A549 (cell line): ENCODE measurements around the gene SAMD13.

ENCODE experiments used
- CBX2 ChIP-seq: fragments of 200-600 bp; sonication (generic); IDR thresholded peaks from 2 replicates; pipeline ENCODE4 v1.6.1; 2016; ENCODE audit warnings: low read depth, mild to moderate bottlenecking, borderline replicate concordance
- CEBPB ChIP-seq, 2 experiments: fragments of >200 bp in 1 of 2; sonication (Bioruptor Twin) in 1 of 2; formaldehyde crosslinking in 1 of 2; IDR thresholded peaks; 2 replicates each; pipeline ENCODE4 v1.6.1; 2012 to 2016
- CTCF ChIP-seq: fragments of >200 bp; sonication (Bioruptor Twin); formaldehyde crosslinking; IDR thresholded peaks from 3 replicates; pipeline ENCODE4 v1.5.1; 2016
- KDM1A ChIP-seq: fragments of 200-600 bp; sonication (generic); IDR thresholded peaks from 2 replicates; pipeline ENCODE4 v1.6.1; 2016; ENCODE audit warnings: low read depth, mild to moderate bottlenecking
- MAX ChIP-seq: IDR thresholded peaks from 2 replicates; pipeline ENCODE4 v1.6.1; 2012
- POLR2A ChIP-seq: IDR thresholded peaks from 2 replicates; pipeline ENCODE4 v1.6.1; 2012; ENCODE audit warnings: mild to moderate bottlenecking, low read length
- RARB ChIP-seq: fragments of 250-450 bp; sonication (Bioruptor Pico); IDR thresholded peaks from 2 replicates; pipeline ENCODE4 v1.8.0; 2021; ENCODE audit warnings: mild to moderate bottlenecking, moderate library complexity
- TP53 ChIP-seq: fragments of 250-450 bp; sonication (Bioruptor Pico); IDR thresholded peaks from 2 replicates; pipeline ENCODE4 v1.5.0; 2021; ENCODE audit warnings: mild to moderate bottlenecking, moderate library complexity

GRCh38 chr1:84347932-84348555, 46.5 kb downstream of the SAMD13 start:
- TF ChIP-seq CTCF (no peak), KDM1A (no peak), POLR2A (no peak), MAX (no peak), CEBPB (IDR thresholded peaks at IDR 0.05) (no peak), TP53 (CRISPR knock-in tag) (no peak), RARB (no peak), CBX2 (no peak)
